K562 (cell line): ENCODE results near the gene RPL22L1. TPM values are rescaled to one million over a fixed set of nuclear protein-coding genes. Genes with fewer than 3 reads are reported as not detected.
A peak's percentile ranks its signal among the peaks of the same experiment; 100 is the strongest.

ENCODE experiments used
- ARID1B ChIP-seq: fragments of 450-650 bp; IDR thresholded peaks from 2 replicates; pipeline ENCODE4 v1.6.1; 2016; ENCODE audit warnings: antibody characterized with exemption, mild to moderate bottlenecking, inconsistent platforms
- GATA2 ChIP-seq: sonication (generic); formaldehyde crosslinking; IDR thresholded peaks from 2 replicates; pipeline ENCODE4 v1.4.0; 2020; ENCODE audit warnings: mild to moderate bottlenecking, missing genetic modification reagents
- LEF1 ChIP-seq: fragments of 450-650 bp; IDR thresholded peaks from 2 replicates; pipeline ENCODE4 v1.6.1; 2016; ENCODE audit warnings: mild to moderate bottlenecking
- MAFK ChIP-seq: IDR thresholded peaks from 2 replicates; pipeline ENCODE4 v1.6.1; 2011; ENCODE audit warnings: low read length, improper control_type of control experiment
- NR2C1 ChIP-seq, 2 experiments: fragments of 450-650 bp; IDR thresholded peaks; 2 replicates each; pipeline ENCODE4 v1.6.1; 2017; ENCODE audit warnings: mild to moderate bottlenecking in 2 of 2, antibody characterized with exemption in 1 of 2, inconsistent platforms in 1 of 2, missing compliant biosample characterization in 1 of 2, missing genetic modification characterization in 1 of 2
- RERE ChIP-seq: sonication (generic); formaldehyde crosslinking; IDR thresholded peaks from 2 replicates; pipeline ENCODE4 v1.8.0; 2023; ENCODE audit warnings: missing genetic modification reagents, mild to moderate bottlenecking, borderline replicate concordance
- RNF2 ChIP-seq: sonication (generic); IDR thresholded peaks from 2 replicates; pipeline ENCODE4 v1.6.1; 2016
- SRSF9 ChIP-seq: fragments of 200-400 bp; formaldehyde crosslinking; IDR thresholded peaks from 2 replicates; pipeline ENCODE4 v1.6.1; 2017; ENCODE audit warnings: low read depth, low read length, borderline replicate concordance
- STAT5B ChIP-seq: fragments of 250-450 bp; sonication (Bioruptor Pico); IDR thresholded peaks from 2 replicates; pipeline ENCODE4 v1.8.0; 2021; ENCODE audit warnings: mild to moderate bottlenecking, inconsistent platforms
- TRIM28 ChIP-seq: fragments of 450-650 bp; IDR thresholded peaks from 2 replicates; pipeline ENCODE4 v1.6.1; 2017
- ZNF3 ChIP-seq: fragments of 250-450 bp; sonication (Bioruptor Pico); IDR thresholded peaks from 2 replicates; pipeline ENCODE4 v1.5.0; 2021; ENCODE audit warnings: mild to moderate bottlenecking, moderate library complexity
- ZZZ3 ChIP-seq: fragments of 450-650 bp; IDR thresholded peaks from 2 replicates; pipeline ENCODE4 v1.6.1; 2016; ENCODE audit warnings: antibody characterized with exemption, mild to moderate bottlenecking, moderate library complexity
- polyA plus RNA-seq, 8 experiments: library from polyadenylated mRNA; depleted of rRNA in 4 of 8; stranded (reverse) in 5 of 8; unstranded in 3 of 8; fragments of >200 nt; fragmentation: Nextera tagmentation in 2 of 8; fragmentation: Illumina TruSeq in 1 of 8; extraction: Ambion mirVana in 2 of 8; extraction: Trizol in 1 of 8; gene quantifications; 2 replicates each; pipeline versions ENCODE4 v1.2.1 to v1.2.3, GENCODE V29; 2011 to 2014; ENCODE audit warnings: inconsistent platforms in 1 of 8, missing spikeins in 1 of 8
- total RNA-seq, 7 experiments: library from RNA; depleted of rRNA in 6 of 7; stranded (reverse); fragments of >200 nt in 6 of 7; fragmentation: Illumina TruSeq in 2 of 7; extraction: Trizol in 2 of 7; gene quantifications; 2 replicates each; pipeline versions ENCODE4 v1.2.1 to v1.2.3, GENCODE V29; 2011 to 2021; ENCODE audit warnings: low replicate concordance in 1 of 7
- TF ChIP-seq, protein P1 (sequence below): fragments of 250-450 bp; sonication (Bioruptor Pico); IDR thresholded peaks from 2 replicates; pipeline ENCODE4 v1.5.1; 2021; ENCODE audit warnings: mild to moderate bottlenecking
- TF ChIP-seq, protein P2 (sequence below), 2 experiments: fragments of 250-450 bp in 1 of 2; fragments of 450-650 bp in 1 of 2; sonication (Bioruptor Pico) in 1 of 2; IDR thresholded peaks; 2 replicates each; pipeline versions ENCODE4 v1.6.1 to v1.8.0; 2016 to 2021; ENCODE audit warnings: mild to moderate bottlenecking in 2 of 2, moderate library complexity in 2 of 2, missing compliant biosample characterization in 1 of 2, missing genetic modification characterization in 1 of 2

RPL22L1 gene
- total and polyA plus RNA-seq, 9 of the 15 experiments (the other 6 are each of a cell fraction or from before 2014, with no cell fraction given), result 53.9 to 198 (median 108) TPM

- TF ChIP-seq, protein P1, sequence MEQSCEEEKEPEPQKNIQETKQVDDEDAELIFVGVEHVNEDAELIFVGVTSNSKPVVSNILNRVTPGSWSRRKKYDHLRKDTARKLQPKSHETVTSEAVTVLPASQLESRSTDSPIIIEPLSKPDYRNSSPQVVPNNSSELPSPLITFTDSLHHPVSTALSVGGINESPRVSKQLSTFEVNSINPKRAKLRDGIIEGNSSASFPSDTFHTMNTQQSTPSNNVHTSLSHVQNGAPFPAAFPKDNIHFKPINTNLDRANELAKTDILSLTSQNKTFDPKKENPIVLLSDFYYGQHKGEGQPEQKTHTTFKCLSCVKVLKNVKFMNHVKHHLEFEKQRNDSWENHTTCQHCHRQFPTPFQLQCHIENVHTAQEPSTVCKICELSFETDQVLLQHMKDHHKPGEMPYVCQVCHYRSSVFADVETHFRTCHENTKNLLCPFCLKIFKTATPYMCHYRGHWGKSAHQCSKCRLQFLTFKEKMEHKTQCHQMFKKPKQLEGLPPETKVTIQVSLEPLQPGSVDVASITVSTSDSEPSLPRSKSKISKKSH (CRISPR knock-in tag), result no peak
- TF ChIP-seq RERE (no peak), GATA2 (CRISPR knock-in tag) (no peak), ARID1B (peak; percentile 48; the same call in 1 of the 2 replicates), MAFK (no peak), STAT5B (CRISPR knock-in tag) (no peak), NR2C1 (IDR thresholded peaks at IDR 0.05) (no peak), NR2C1 (tag; IDR thresholded peaks at IDR 0.05) (no peak; the same call in 1 of the 2 replicates), LEF1 (peak; percentile 91), ZZZ3 (no peak), ZNF3 (CRISPR knock-in tag) (no peak), RNF2 (peak; percentile 63; the same call in 1 of the 2 replicates), TRIM28 (no peak; the same call in 1 of the 2 replicates), SRSF9 (no peak)
- TF ChIP-seq, protein P2, sequence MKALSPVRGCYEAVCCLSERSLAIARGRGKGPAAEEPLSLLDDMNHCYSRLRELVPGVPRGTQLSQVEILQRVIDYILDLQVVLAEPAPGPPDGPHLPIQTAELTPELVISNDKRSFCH (CRISPR knock-in tag; IDR thresholded peaks at IDR 0.05), result no peak
- TF ChIP-seq, protein P2 (tag; IDR thresholded peaks at IDR 0.05), result peak; percentile 45; the same call in 1 of the 2 replicates
Measured at GRCh38 chr3:170908235-170909116, 38.5 kb upstream of the RPL22L1 start, which contains the start of gene EIF5A2 (continued).
